ENCODE data around the gene FLNB. TPM values are rescaled to one million over a fixed set of nuclear protein-coding genes. Genes with fewer than 3 reads are reported as not detected.

The FLNB gene
- total and polyA plus RNA-seq, 2 of the 4 experiments (the other 2 are of a cell fraction), result 78.0 to 136 TPM

- no peak for DNase-seq
- H3K4me2 ChIP-seq (ENCODE audit: low read depth, low read length), result no peak overlapping the region
- POLR2A ChIA-PET (ENCODE audit: unreplicated experiment), result no interaction called here
- no peak overlapping the region for H3K23ac ChIP-seq (ENCODE audit: low read depth, low read length)
- TF ChIP-seq BHLHE40 (IDR thresholded peaks at IDR 0.05; ENCODE audit: low read depth, low read length) (no peak), POLR2A (IDR thresholded peaks at IDR 0.05; ENCODE audit: low read depth, low read length) (no peak), SMC3 (IDR thresholded peaks at IDR 0.05; ENCODE audit: low read depth, low read length) (no peak), MAFK (IDR thresholded peaks at IDR 0.05; ENCODE audit: low read depth, low read length) (no peak), MAZ (IDR thresholded peaks at IDR 0.05; ENCODE audit: borderline replicate concordance, low read depth, low read length) (no peak), RFX5 (IDR thresholded peaks at IDR 0.05; ENCODE audit: low read depth, low read length) (no peak), CTCF (conservative IDR thresholded peaks at IDR 0.05; ENCODE audit: low read depth, low read length) (no peak), USF2 (IDR thresholded peaks at IDR 0.05; ENCODE audit: low read depth, low read length) (no peak)
- peaks cover 27% of the 10 kb centered on the region for H3K36me3 ChIP-seq (ENCODE audit: control insufficient read depth, insufficient read depth, low read length)
- CTCF ChIA-PET, result interaction anchor here (0.6 kb wide), 1 partner anchor 38 kb away, joined by 3 read pairs; no protein-coding TSS in a partner anchor
- H4K5ac ChIP-seq (ENCODE audit: low read depth, low read length), result no peak overlapping the region
- H3K9me3 ChIP-seq (ENCODE audit: control insufficient read depth, insufficient read depth, low read length), result no peaks in the 10 kb centered on the region
- WGBS, 2 experiments (ENCODE audit: extremely low coverage in 2 of 2, insufficient read length in 1 of 2), result 92% methylated on average over 2 of the region's 4 CpGs; no CpG with 5 or more reads in 1 of the 2 experiments
- ATAC-seq (ENCODE audit: low read depth), result no peak
- H4K20me1 ChIP-seq (ENCODE audit: insufficient read depth, low read length), result peaks cover 32% of the 10 kb centered on the region
- no peak overlapping the region for H3K9ac ChIP-seq (ENCODE audit: low read depth, low read length)
- H3K14ac ChIP-seq (replicated peaks; ENCODE audit: low read depth, low read length), result no peak overlapping the region
- no peaks in the 10 kb centered on the region for H3K27me3 ChIP-seq (ENCODE audit: control insufficient read depth, insufficient read depth, low read length)
- H3K4me3 ChIP-seq (ENCODE audit: insufficient read depth, low read depth, low read length), result no peak overlapping the region
- no peak overlapping the region for H2AK5ac ChIP-seq (ENCODE audit: low read depth, low read length)
- H2BK15ac ChIP-seq (ENCODE audit: low read depth, low read length), result no peak overlapping the region
- H3K4me1 ChIP-seq (ENCODE audit: control insufficient read depth, insufficient read depth, low read length), result peaks cover 8% of the 10 kb centered on the region
- intact Hi-C loops (cut with micrococcal nuclease), result no loop called here
- dilution Hi-C loops (cut with HindIII; ENCODE audit: low sequenced_read_pairs, unreplicated experiment), result no loop called here
- no peak overlapping the region for H2BK20ac ChIP-seq (ENCODE audit: low read depth, low read length)
- H3K27ac ChIP-seq (ENCODE audit: insufficient read depth, low read length), result no peak overlapping the region
- H2BK5ac ChIP-seq (ENCODE audit: low read depth, low read length, poor library complexity, severe bottlenecking), result no peak overlapping the region
- H2BK120ac ChIP-seq (ENCODE audit: low read depth, low read length), result no peak overlapping the region
- no peak overlapping the region for H2AK9ac ChIP-seq (replicated peaks; ENCODE audit: low read depth, low read length, poor library complexity)
- no peak overlapping the region for H3K56ac ChIP-seq (ENCODE audit: extremely low read depth, insufficient read depth, low read length)
- no peak overlapping the region for H4K91ac ChIP-seq (ENCODE audit: insufficient read depth, low read depth, low read length)
- H3K9me1 ChIP-seq (ENCODE audit: insufficient read depth, low read length), result peaks cover 38% of the 10 kb centered on the region
- H3K4ac ChIP-seq (ENCODE audit: low read depth, low read length), result no peak overlapping the region
- no peak overlapping the region for H2AFZ ChIP-seq (replicated peaks; ENCODE audit: low read length, poor library complexity)
- peaks cover 45 to 77% of the 10 kb centered on the region in 2 experiments for H3K79me1 ChIP-seq (ENCODE audit: low read depth in 1 of 2, low read length in 2 of 2)
- in situ Hi-C loops (cut with MboI; ENCODE audit: low sequenced_read_pairs), result no loop called here
- no TSS peak for BruUV-seq (replicated peaks)
- no peak overlapping the region for H3K18ac ChIP-seq (ENCODE audit: low read depth, low read length)
- no peak overlapping the region for H4K8ac ChIP-seq (ENCODE audit: low read depth in 2 of 2, low read length in 2 of 2)
These were observed 70.4 kb downstream of the FLNB start for GRCh38 chr3:58078610-58079009.
